Measurements from ENCODE around the gene IFNA8. TPM values are rescaled to one million over a fixed set of nuclear protein-coding genes. Genes with fewer than 3 reads are reported as not detected.
"Not testable (repeated sequence)": the region's sequence is repeated elsewhere in the genome, so short reads cannot be mapped to it uniquely, and the experiment has no call there.

The IFNA8 gene
- total RNA-seq, 1 experiment from 2014 or later: not detected

- intact Hi-C loops (cut with micrococcal nuclease; ENCODE audit: unreplicated experiment) (no loop called here), in situ Hi-C loops (cut with HindIII; ENCODE audit: low pct_unique_long_range_greater_than_20kb, low sequenced_read_pairs) (no loop called here)
- BruUV-seq (replicated peaks): no TSS peak
- Histone ChIP-seq H3K36me3 (ENCODE audit: control insufficient read depth, insufficient read depth, low read length) (no peaks in the 10 kb centered on the region), H3K27me3 (ENCODE audit: control insufficient read depth, insufficient read depth, low read length) (no peaks in the 10 kb centered on the region), H3K9me3 (ENCODE audit: control insufficient read depth, insufficient read depth, low read depth, low read length) (no peaks in the 10 kb centered on the region), H3K4me1 (ENCODE audit: control insufficient read depth, insufficient read depth, low read length) (no peaks in the 10 kb centered on the region), H3K27ac (ENCODE audit: low read length) (no peak within 1 kb of the TSS), H3K4me3 (ENCODE audit: low read depth in 2 of 2, low read length in 2 of 2) (no peak within 1 kb of the TSS)
- TF ChIP-seq TCF7L2 (IDR thresholded peaks at IDR 0.05; ENCODE audit: low read depth, low read length): no peak
- no peak for TF ChIP-seq CTCF (IDR thresholded peaks at IDR 0.05)
- no peak for TF ChIP-seq REST (IDR thresholded peaks at IDR 0.05; ENCODE audit: insufficient read depth in 1 of 2, low read depth in 2 of 2, low read length in 1 of 2)
- no peak for TF ChIP-seq POLR2AphosphoS5 (IDR thresholded peaks at IDR 0.05; ENCODE audit: low read depth, low read length)
- TF ChIP-seq SIN3A (IDR thresholded peaks at IDR 0.05; ENCODE audit: borderline replicate concordance, insufficient read depth, low read depth, low read length): no peak
- no peak for DNase-seq (ENCODE audit: low read depth, low spot score)
- ChIA-PET CTCF (no interaction called here), POLR2A (no interaction called here)
- no peak for ATAC-seq
Measured at GRCh38 chr9:21367957-21368356, 41.0 kb upstream of the IFNA8 start, which contains the start of gene IFNA13. IFNA13 (minus strand) TSS chr9:21368057; CDS start chr9:21368010, 47 bp downstream.

GRCh38 chr9:21371467-21371866, 37.5 kb upstream of the IFNA8 start:
- intact Hi-C loops (cut with micrococcal nuclease; ENCODE audit: unreplicated experiment): not testable (repeated sequence)

GRCh38 chr9:21381448-21382339, 27.2 kb upstream of the IFNA8 start:
- POLR2A ChIA-PET: no interaction called here
- in situ Hi-C loops (cut with HindIII; ENCODE audit: low pct_unique_long_range_greater_than_20kb, low sequenced_read_pairs): no loop called here
- DNase-seq (ENCODE audit: low read depth, low spot score): no peak
- Histone ChIP-seq H3K9me3 (ENCODE audit: control insufficient read depth, insufficient read depth, low read depth, low read length) (no peaks in the 10 kb centered on the region), H3K27ac (ENCODE audit: low read length) (no peak overlapping the region), H3K27me3 (ENCODE audit: control insufficient read depth, insufficient read depth, low read length) (no peaks in the 10 kb centered on the region), H3K4me3 (ENCODE audit: low read depth in 2 of 2, low read length in 2 of 2) (no peak overlapping the region), H3K36me3 (ENCODE audit: control insufficient read depth, insufficient read depth, low read length) (no peaks in the 10 kb centered on the region), H3K4me1 (ENCODE audit: control insufficient read depth, insufficient read depth, low read length) (no peaks in the 10 kb centered on the region)
- BruUV-seq (replicated peaks): no TSS peak
- no peak for TF ChIP-seq REST (IDR thresholded peaks at IDR 0.05; ENCODE audit: insufficient read depth in 1 of 2, low read depth in 2 of 2, low read length in 1 of 2)
- intact Hi-C loops (cut with micrococcal nuclease; ENCODE audit: unreplicated experiment): no loop called here
- peak; percentile 30 for ATAC-seq
- CTCF ChIA-PET: no interaction called here

More at GRCh38 chr9:21371467-21371866, 37.5 kb upstream of the IFNA8 start:
- H3K36me3 ChIP-seq (ENCODE audit: control insufficient read depth, insufficient read depth, low read length); H3K9me3 ChIP-seq (ENCODE audit: control insufficient read depth, insufficient read depth, low read depth, low read length); POLR2A ChIA-PET; H3K27me3 ChIP-seq (ENCODE audit: control insufficient read depth, insufficient read depth, low read length); BruUV-seq (replicated peaks); ATAC-seq; DNase-seq (ENCODE audit: low read depth, low spot score); H3K4me3 ChIP-seq (ENCODE audit: low read depth in 2 of 2, low read length in 2 of 2); H3K27ac ChIP-seq (ENCODE audit: low read length); in situ Hi-C loops (cut with HindIII; ENCODE audit: low pct_unique_long_range_greater_than_20kb, low sequenced_read_pairs); H3K4me1 ChIP-seq (ENCODE audit: control insufficient read depth, insufficient read depth, low read length): not testable (repeated sequence)
- CTCF ChIA-PET: interaction anchor here (0.6 kb wide), 1 partner anchor 108 kb away, joined by 3 read pairs; no protein-coding TSS in a partner anchor

Data from Panc1 (cell line).